C4-2B (cell line): ENCODE results near the gene TUBGCP2.
"Not testable (repeated sequence)": the region's sequence is repeated elsewhere in the genome, so short reads cannot be mapped to it uniquely, and the experiment has no call there.

Experiments used
- H3K27ac ChIP-seq: fragments of 450-650 bp; 2 replicates; pipeline ENCODE4 v1.5.1; 2017
- CTCF ChIP-seq: fragments of 450-650 bp; conservative IDR thresholded peaks from 2 replicates; pipeline ENCODE4 v1.5.1; 2017; ENCODE audit warnings: mild to moderate bottlenecking
- ZFX ChIP-seq: fragments of 450-650 bp; IDR thresholded peaks from 2 replicates; pipeline ENCODE4 v1.6.1; 2017

TUBGCP2 gene

GRCh38 chr10:133239990-133240389 lies 68.7 kb downstream of the TUBGCP2 start:
- H3K27ac ChIP-seq, result no peak overlapping the region
- TF ChIP-seq CTCF, result no peak
- TF ChIP-seq ZFX, result no peak

- TF ChIP-seq ZFX (no peak), CTCF (no peak)
Observed at GRCh38 chr10:133238466-133238804, 70.2 kb downstream of the TUBGCP2 start.

GRCh38 chr10:133237588-133238465 lies 70.8 kb downstream of the TUBGCP2 start, which contains the start of gene VENTX:
TSS of gene VENTX (plus strand) at chr10:133237855. CDS start at chr10:133237915, 60 bp downstream.
- no peak within 1 kb of the TSS for H3K27ac ChIP-seq
- TF ChIP-seq ZFX (no peak), CTCF (no peak)

More at GRCh38 chr10:133238466-133238804, 70.2 kb downstream of the TUBGCP2 start:
- H3K27ac ChIP-seq, result no peak overlapping the region

- TF ChIP-seq ZFX, result no peak
- no peak for TF ChIP-seq CTCF
- no peak overlapping the region for H3K27ac ChIP-seq
Observed at GRCh38 chr10:133237241-133237587, 71.5 kb downstream of the TUBGCP2 start.

- TF ChIP-seq ZFX (no peak), CTCF (no peak)
- H3K27ac ChIP-seq, result no peak overlapping the region
Observed at GRCh38 chr10:133236401-133237240, 72.1 kb downstream of the TUBGCP2 start.

GRCh38 chr10:133235932-133236331 lies 72.7 kb downstream of the TUBGCP2 start:
- TF ChIP-seq CTCF (no peak), ZFX (no peak)
- H3K27ac ChIP-seq, result no peak overlapping the region

GRCh38 chr10:133235265-133235855 lies 73.3 kb downstream of the TUBGCP2 start:
- no peak for TF ChIP-seq CTCF
- no peak overlapping the region for H3K27ac ChIP-seq

- not testable (repeated sequence) for H3K27ac ChIP-seq
Observed at GRCh38 chr10:133234796-133235195, 73.9 kb downstream of the TUBGCP2 start.
